ENCODE results near the gene TBC1D1.

Gene TBC1D1

DNA sequence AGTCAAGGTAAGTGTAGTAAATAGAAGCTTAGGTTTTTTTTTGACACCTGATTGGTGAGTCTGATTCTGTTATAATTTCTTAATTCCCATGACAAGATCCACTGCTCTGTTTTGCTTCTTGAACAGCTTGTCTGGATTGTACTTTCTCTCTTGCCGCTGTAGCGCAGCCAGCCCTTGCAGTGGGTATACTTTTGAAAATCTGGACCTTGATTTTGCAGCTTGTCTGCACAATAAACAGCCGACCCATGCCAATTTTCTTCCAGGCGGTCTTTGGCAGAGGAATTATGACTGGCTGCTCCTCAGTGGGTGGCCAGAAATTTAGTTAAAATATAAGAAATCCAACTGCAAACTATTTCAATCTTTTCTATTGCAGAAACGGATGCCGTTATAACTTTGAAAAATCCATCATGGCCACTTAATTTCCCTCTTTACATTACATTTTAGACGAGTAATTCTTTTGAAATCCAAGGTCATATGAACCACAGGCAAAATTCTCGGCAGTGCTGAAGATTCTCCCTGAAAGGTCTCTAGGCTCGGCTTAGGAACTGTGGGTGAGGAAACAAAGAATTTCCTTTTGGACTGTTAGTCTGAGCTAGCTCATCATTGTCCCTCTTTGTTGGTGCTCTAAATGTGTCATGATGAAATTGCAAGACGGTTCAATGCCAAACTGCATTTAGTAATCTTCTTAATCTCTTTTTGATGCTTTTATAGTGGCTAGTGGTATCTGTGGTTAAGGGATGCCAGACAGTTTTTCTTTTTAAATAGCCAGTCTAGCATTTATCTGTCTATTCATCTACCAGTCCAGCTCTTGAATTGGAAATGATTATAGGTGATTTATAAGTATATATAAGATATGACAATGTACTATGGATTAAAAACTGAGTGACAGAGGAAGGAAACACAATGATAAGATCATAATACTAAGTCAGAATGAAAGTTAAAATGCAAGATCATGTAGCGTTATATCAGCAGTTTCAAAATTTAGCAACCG is 37.8 kb downstream of the TBC1D1 start:
- no peak for DNase-seq

- DNase-seq, result no peak
Measured at GRCh38 chr4:37934096-37934495, 43.2 kb downstream of the TBC1D1 start.

GRCh38 chr4:37934609-37935008 is 43.7 kb downstream of the TBC1D1 start:
- no peak for DNase-seq

- no peak for DNase-seq
Measured at GRCh38 chr4:37935026-37935425, 44.1 kb downstream of the TBC1D1 start.

GRCh38 chr4:37936889-37937498 is 46.1 kb downstream of the TBC1D1 start:
- DNase-seq, result no peak

DNA sequence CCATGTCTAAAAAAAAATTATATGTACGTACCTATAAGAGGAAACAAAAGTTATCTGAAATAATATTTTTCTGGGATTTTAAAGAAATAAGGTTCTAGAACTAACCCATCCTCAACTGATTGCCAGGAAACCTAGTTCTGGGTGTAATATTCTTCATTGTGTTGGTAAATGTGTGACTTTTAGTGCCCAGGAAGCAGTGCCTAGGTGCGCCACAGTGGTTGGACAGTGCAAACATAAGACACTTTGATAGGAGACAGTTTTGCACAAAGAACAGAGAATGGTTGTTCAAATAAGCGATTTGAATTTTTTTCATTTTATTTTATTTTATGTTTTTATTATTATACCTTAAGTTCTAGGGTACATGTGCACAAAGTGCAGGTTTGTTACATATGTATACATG is 47.3 kb downstream of the TBC1D1 start:
- no peak for DNase-seq

GRCh38 chr4:37946503-37947179 is 55.8 kb downstream of the TBC1D1 start:
- no peak for DNase-seq

- DNase-seq, result no peak
Measured at GRCh38 chr4:37948542-37948941, 57.7 kb downstream of the TBC1D1 start.

GRCh38 chr4:37949636-37950426 is 58.9 kb downstream of the TBC1D1 start:
- no peak for DNase-seq

- DNase-seq, result no peak
Measured at GRCh38 chr4:37951461-37952352, 60.8 kb downstream of the TBC1D1 start.

DNA sequence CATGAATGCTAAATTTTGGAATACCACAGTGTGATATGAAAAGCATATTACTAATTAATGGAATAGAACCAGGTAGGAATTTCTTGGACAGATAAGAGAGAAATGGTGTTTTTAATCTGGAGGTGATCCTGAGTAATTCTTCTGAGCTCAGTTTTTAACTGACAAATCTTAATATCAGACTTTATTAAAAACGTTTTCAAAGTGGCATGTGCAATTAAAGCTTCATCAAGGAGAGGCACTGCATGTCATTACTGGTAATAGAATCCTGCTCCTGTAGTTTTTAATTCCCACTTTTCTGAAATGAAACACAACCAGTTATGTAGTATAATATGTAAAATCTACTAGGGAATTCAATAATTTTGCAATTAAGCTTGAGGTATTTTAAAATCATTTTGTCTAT is 62.3 kb downstream of the TBC1D1 start:
- DNase-seq, result no peak

GRCh38 chr4:37953620-37954293 is 62.9 kb downstream of the TBC1D1 start:
- no peak for DNase-seq

DNA sequence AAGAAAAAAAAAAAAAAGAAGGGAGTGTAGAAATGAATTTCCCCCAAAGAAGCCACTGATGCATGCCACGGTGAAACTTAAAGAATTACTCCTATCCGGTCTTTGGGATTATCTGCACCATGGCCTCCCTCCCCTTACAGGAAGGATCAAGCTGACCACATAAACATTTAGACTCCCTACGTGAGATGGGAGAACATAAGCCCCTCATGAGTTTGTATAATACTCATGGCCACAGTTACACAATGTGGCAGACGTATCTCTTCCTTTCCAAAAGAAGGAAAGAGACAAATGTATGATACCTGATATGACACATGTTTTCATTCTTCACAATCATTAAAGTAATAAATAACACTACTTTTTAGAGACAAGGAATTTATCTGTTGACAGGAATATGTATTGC is 66.1 kb downstream of the TBC1D1 start:
- no peak for DNase-seq

DNA sequence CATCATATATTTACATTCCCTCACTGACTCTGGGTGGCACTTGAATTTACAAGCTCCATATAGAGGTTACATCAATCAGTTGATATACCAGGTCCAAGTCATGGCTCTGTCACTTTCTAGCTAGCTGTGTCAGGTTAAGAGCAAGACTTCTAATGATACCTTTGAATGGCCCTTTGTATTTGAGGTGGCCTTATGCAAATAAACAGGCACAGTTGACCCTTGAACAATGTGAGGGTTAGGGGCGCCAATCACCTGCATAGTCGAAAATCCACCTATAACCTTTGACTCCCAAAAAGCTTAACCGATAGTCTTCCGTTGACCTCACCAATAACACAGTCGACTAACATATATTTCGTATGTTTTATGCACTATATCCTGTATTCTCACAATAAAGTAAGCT is 68.0 kb downstream of the TBC1D1 start:
- DNase-seq, result no peak

DNA sequence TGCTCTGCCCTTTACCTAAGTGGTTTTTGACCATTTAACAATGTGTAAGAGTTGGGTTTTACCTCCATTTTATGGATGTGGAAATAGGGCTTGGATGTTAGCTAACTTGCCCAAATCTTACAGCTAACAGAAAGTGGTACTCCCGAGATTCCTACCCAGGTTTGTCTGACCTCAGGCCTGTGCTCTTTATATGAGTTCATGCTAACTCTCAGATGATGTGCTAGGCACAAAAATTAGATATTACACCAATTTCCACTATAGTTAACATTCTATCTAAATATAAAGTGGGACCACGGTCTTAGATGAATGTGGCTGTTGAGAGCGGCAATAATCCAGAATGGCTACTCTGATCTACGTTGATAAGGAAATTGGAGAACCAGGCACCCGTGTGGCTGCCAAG is 69.2 kb downstream of the TBC1D1 start, which contains the start of gene PTTG2:
PTTG2 (plus strand) TSS at position 301 of the 400 bp plus-strand sequence; CDS start at position 338, 37 bp downstream.
- no peak for DNase-seq

GRCh38 chr4:37960679-37961450 is 70.0 kb downstream of the TBC1D1 start:
- DNase-seq, result no peak

DNA sequence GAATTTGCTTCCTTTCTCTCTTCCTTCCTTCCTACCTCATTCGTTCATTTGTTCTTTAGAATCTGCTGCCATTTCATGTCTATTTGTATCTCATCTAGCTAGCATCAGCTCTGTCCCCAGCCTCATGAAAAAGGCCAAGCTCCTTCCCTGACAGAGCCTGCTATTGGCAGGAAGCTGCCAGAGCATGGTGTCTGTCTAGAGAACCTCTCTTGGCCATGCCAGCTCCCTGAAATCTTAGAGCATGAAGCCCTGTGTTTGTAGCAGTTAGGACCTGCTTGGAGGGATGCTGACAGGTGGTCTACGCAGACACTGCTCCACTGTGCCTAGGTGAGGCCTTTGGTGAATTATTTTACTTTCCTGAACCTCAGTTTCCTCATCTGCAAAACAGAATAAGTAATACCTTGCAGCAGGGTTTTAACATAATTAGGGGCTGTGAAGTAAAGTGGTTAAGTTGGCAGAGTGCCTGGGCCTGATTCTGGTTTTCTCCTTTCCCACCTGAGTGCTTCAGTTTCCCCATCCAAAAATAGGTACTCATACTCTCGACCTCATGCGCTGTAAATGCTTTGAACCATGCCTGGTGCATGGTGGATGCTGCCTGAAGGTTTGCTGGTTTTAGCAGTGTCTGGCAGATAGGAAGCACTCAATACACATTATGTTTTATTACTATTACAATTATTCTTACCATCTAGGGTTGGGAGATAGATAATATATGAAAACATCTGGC is 74.0 kb downstream of the TBC1D1 start:
- no peak for DNase-seq

DNA sequence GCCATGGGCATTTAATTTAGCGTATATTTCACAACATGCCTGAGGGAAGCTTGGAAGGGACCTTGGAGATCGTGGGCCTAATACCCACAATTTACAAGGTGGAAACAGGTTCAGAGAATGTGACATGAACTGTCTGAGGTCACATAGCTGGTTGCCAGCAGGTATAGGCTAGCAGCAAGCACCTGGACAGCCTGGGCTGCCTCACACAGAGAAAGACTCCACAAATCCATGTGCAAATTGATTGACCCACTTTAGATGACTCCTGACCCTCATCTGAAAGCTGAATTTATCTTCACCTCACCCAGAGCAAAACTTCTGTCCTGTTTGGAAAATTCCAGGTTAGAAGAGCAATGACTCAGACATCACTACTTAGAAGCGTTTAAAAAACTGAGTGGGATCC is 75.2 kb downstream of the TBC1D1 start:
- no peak for DNase-seq

DNA sequence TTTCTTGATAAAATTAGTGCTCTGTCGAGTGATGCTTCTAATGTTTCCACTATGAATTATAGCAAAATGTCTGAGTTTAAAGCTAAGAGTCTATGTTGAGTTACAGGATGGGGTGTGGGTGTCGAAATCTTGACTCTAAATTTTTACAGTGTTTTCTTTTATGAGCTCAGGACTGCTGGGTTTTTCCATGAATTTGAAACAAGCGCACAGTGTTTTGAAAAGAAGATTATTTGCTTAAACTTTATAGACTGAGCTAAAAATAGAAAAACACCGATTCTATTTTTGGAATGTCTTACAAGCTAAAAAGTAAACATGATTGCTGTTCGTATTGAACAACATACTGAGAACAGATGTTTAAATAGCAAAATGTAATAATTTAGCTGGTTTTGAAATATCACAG is 76.9 kb downstream of the TBC1D1 start:
- DNase-seq, result no peak

DNA sequence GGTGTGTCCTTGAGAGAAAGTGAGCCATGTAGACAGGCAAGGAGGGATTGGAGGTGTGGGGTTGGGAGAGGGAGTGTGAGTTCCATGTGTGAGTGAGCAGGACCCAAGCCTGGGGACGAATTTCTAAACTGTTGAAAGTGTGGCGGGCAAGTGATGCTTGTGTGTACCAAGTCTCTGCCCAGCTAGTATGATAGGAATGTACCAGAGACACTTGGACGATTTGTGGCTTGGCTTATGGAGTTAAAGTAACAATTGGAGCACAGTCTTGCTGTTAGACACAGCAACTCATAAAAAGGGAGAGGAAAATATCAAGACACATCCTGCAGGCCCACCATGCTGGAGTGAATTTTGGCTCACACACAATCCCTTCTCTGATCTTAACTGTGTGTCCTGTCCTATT is 77.9 kb downstream of the TBC1D1 start:
- DNase-seq, result no peak

Measured in NCI-H1417 treated with DMSO at 0.1 percent for 48 hours (cell line).